ENCODE results near the gene FIBP.

FIBP gene

DNA sequence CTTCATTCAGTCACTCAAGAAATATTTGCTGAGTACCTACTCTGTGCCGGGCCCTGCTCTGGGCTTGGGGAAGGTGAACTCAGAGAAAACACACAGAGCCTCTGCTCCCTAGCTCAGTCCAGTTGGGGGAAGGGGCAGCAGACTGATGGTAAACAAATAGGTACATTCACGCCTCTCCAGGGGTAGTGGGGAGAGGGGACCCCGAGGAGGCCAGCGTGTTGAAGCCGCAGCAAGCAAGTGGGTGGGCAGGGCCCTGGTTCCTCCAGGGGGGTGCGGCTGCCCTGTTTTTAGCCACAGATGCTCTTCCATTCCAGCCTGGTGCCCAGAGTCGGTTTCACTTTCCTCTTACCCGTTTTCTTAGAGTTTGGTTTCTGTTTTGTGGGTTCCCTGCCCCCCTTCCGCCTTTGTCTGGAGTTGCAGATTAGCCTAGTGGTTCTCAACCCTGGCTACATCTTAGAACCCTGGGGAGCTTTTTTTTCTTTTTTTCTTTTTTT, 39.7 kb upstream of the FIBP start:
- TF ChIP-seq, protein P1, sequence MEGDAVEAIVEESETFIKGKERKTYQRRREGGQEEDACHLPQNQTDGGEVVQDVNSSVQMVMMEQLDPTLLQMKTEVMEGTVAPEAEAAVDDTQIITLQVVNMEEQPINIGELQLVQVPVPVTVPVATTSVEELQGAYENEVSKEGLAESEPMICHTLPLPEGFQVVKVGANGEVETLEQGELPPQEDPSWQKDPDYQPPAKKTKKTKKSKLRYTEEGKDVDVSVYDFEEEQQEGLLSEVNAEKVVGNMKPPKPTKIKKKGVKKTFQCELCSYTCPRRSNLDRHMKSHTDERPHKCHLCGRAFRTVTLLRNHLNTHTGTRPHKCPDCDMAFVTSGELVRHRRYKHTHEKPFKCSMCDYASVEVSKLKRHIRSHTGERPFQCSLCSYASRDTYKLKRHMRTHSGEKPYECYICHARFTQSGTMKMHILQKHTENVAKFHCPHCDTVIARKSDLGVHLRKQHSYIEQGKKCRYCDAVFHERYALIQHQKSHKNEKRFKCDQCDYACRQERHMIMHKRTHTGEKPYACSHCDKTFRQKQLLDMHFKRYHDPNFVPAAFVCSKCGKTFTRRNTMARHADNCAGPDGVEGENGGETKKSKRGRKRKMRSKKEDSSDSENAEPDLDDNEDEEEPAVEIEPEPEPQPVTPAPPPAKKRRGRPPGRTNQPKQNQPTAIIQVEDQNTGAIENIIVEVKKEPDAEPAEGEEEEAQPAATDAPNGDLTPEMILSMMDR (IDR thresholded peaks at IDR 0.05; ENCODE audit: low read depth, low read length, missing control alignments), result no peak
- no peak for DNase-seq (ENCODE audit: extremely low read depth, low read depth)
- H3K4me3 ChIP-seq (replicated peaks; ENCODE audit: low read depth, low read length), result no peak overlapping the region

DNA sequence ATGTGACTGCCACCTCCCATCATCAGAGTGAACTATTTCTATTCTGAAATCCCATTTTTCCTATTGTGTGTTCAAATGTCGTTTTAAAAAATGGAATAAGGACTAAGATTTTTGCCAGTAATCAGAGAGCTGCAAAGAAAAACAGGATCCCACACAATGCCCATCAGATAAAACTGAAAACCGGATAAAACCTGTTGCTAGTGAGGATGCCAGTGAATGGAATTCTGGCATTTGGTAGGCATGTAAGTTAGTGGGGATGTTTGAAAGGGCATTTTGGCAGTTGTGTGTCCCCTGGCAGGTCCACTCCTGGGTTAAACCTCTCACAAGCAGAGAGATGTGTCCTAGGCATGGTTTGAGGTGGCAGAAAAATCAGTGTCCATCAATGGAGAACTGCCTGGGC, 37.1 kb upstream of the FIBP start:
- H3K4me3 ChIP-seq (replicated peaks; ENCODE audit: low read depth, low read length), result no peak overlapping the region
- DNase-seq (ENCODE audit: extremely low read depth, low read depth), result no peak
- TF ChIP-seq, protein P1 (IDR thresholded peaks at IDR 0.05; ENCODE audit: low read depth, low read length, missing control alignments), result no peak

DNA sequence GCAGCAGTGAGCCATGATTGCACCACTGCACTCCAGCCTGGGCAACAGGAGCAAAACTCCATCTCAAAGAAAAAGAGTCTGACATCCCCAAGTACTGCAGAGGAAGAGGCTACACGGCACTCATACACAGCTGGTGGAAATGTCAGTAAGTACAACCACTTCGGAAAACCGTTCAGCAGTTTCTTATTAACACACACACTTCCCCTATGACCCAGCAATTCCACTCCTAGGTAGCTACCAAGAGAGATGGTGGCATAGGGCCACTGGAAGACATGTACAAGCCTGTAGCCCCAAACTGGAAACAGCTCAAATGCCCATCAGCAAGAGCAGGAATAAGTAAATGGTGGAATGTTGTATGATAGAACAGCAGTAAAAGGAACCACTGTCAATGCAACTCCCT, 34.3 kb upstream of the FIBP start:
- H3K4me3 ChIP-seq (replicated peaks; ENCODE audit: low read depth, low read length), result no peak overlapping the region
- TF ChIP-seq, protein P1 (IDR thresholded peaks at IDR 0.05; ENCODE audit: low read depth, low read length, missing control alignments), result no peak
- DNase-seq (ENCODE audit: extremely low read depth, low read depth), result no peak

DNA sequence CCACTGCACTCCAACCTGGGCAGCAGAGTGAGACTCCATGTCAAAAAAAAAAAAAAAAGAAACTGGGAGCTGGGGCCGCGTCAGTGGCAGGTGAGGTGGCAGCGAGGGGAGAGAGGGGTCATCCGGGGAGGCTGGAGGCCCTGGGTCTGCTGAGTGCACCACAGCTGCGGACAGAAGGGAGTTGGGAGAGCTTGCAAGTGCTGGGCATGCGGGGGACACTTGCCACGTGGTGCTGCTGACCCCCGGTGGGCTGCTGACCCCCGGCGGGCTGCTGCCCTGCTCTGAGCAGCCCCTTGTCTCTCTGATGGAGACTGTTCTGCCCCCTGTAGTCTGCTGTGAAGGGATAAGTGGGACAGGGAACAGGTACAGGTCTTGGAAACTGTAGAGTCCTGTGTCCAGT, 33.6 kb upstream of the FIBP start:
- TF ChIP-seq, protein P1 (IDR thresholded peaks at IDR 0.05; ENCODE audit: low read depth, low read length, missing control alignments), result no peak
- DNase-seq (ENCODE audit: extremely low read depth, low read depth), result no peak
- no peak overlapping the region for H3K4me3 ChIP-seq (replicated peaks; ENCODE audit: low read depth, low read length)

DNA sequence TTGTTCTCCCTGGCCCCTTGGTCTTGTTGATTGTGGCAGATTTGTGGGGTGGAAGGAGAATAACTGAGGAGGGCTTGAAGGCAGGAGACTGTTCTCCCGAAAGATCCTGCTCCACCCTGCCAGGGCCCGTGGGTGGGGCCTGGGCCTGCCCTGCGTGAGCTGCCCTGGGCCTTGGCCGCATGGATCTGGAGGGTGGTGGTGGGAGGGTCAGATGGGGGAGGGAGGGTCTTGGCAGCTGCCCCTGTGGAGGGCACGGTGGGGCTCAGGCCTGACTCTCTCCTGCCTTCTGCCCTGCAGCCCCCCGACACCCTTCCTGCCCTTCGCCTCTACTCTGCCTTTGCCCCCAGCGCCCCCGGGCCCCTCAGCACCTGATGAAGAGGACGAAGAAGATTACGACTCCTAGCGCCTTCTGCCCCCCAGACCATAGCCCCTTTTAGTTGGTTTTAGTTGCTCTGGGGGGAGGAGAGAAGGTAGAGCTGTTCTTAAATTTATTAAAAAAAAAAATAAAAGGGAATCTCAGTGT, 32.8 kb upstream of the FIBP start:
- H3K4me3 ChIP-seq (replicated peaks; ENCODE audit: low read depth, low read length), result peak overlapping the region; percentile 78
- no peak for DNase-seq (ENCODE audit: extremely low read depth, low read depth)
- TF ChIP-seq, protein P1 (IDR thresholded peaks at IDR 0.05; ENCODE audit: low read depth, low read length, missing control alignments), result no peak

DNA sequence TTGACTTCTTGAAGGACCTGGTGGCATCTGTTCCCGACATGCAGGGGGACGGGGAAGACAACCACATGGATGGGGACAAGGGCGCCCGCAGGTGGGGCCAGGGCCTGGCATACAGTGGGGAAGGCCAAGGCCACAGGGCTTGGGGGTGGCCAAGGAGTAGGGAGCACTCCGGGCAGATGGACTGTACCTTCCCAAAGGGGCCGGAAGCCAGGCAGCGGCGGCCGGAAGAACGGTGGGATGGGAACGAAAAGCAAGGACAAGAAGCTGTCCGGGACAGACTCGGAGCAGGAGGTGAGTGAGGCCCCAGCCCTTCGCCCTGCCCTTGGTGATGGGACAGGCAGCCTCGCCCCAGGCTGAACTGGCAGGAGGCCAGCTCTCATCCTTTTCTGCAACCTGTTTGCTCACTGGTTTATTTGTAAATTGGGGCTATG, 32.1 kb upstream of the FIBP start:
- TF ChIP-seq, protein P1 (IDR thresholded peaks at IDR 0.05; ENCODE audit: low read depth, low read length, missing control alignments), result no peak
- no peak for DNase-seq (ENCODE audit: extremely low read depth, low read depth)
- peak overlapping the region; percentile 78 for H3K4me3 ChIP-seq (replicated peaks; ENCODE audit: low read depth, low read length)

All from HFF-Myc (cell line).